Trophoblast cell (in vitro differentiated cells and primary cell): ENCODE results near the gene CAMKK1.

Source experiments
- DNase-seq, 2 donors: peaks; one replicate each; pipeline ENCODE4 v3.0.0-alpha.2; 2016
- H2AFZ ChIP-seq: 2 replicates; pipeline ENCODE4 v1.6.1; 2013; ENCODE audit warnings: low read length, moderate library complexity, mild to moderate bottlenecking; ENCODE audit not compliant: insufficient read depth, poor library complexity
- H2AK5ac ChIP-seq: 2 replicates; pipeline ENCODE4 v1.6.1; 2013; ENCODE audit warnings: mild to moderate bottlenecking, low read length
- H2BK120ac ChIP-seq: 2 replicates; pipeline ENCODE4 v1.6.1; 2013; ENCODE audit warnings: low read length, mild to moderate bottlenecking, moderate library complexity; ENCODE audit not compliant: insufficient read depth, poor library complexity
- H2BK12ac ChIP-seq: 2 replicates; pipeline ENCODE4 v1.6.1; 2013; ENCODE audit warnings: mild to moderate bottlenecking, low read length, moderate library complexity
- H2BK5ac ChIP-seq: 2 replicates; pipeline ENCODE4 v1.6.1; 2013; ENCODE audit warnings: low read length, low read depth, moderate library complexity, mild to moderate bottlenecking; ENCODE audit not compliant: poor library complexity
- H3K14ac ChIP-seq: 2 replicates; pipeline ENCODE4 v1.6.1; 2013; ENCODE audit warnings: mild to moderate bottlenecking, low read length
- H3K18ac ChIP-seq: 2 replicates; pipeline ENCODE4 v1.6.1; 2013; ENCODE audit warnings: mild to moderate bottlenecking, low read length
- H3K23ac ChIP-seq: 2 replicates; pipeline ENCODE4 v1.6.1; 2013; ENCODE audit warnings: low read length
- H3K27ac ChIP-seq: 2 replicates; pipeline ENCODE4 v1.5.1; 2013; ENCODE audit warnings: low read depth, mild to moderate bottlenecking, inconsistent platforms, low read length, moderate library complexity
- H3K27me3 ChIP-seq: 2 replicates; pipeline ENCODE4 v1.6.1; 2013; ENCODE audit warnings: inconsistent platforms, mild to moderate bottlenecking, low read length, moderate library complexity; ENCODE audit not compliant: insufficient read depth
- H3K36me3 ChIP-seq, 2 experiments: 1 replicate in 1 of 2; 2 replicates in 1 of 2; pipeline ENCODE4 v1.6.1; 2013; ENCODE audit warnings: low read length in 2 of 2, mild to moderate bottlenecking in 2 of 2, moderate library complexity in 1 of 2; ENCODE audit not compliant: insufficient read depth in 2 of 2, control insufficient read depth in 1 of 2
- H3K4ac ChIP-seq: 2 replicates; pipeline ENCODE4 v1.6.1; 2013; ENCODE audit warnings: low read depth, mild to moderate bottlenecking, low read length, moderate library complexity
- H3K4me1 ChIP-seq, 2 experiments: 1 replicate in 1 of 2; 2 replicates in 1 of 2; pipeline ENCODE4 v1.6.1; 2013; ENCODE audit warnings: low read length in 2 of 2, mild to moderate bottlenecking in 2 of 2, moderate library complexity in 1 of 2; ENCODE audit not compliant: insufficient read depth in 2 of 2, control insufficient read depth in 1 of 2
- H3K4me2 ChIP-seq: 2 replicates; pipeline ENCODE4 v1.6.1; 2013; ENCODE audit warnings: inconsistent platforms, mild to moderate bottlenecking, low read length, moderate library complexity
- H3K4me3 ChIP-seq: 2 replicates; pipeline ENCODE4 v1.5.1; 2013; ENCODE audit warnings: mild to moderate bottlenecking, low read depth, low read length, inconsistent platforms
- H3K79me1 ChIP-seq: one replicate; pipeline ENCODE4 v1.6.1; 2013; ENCODE audit warnings: low read length
- H3K79me2 ChIP-seq: 2 replicates; pipeline ENCODE4 v1.6.1; 2013; ENCODE audit warnings: low read length, mild to moderate bottlenecking; ENCODE audit not compliant: control insufficient read depth, insufficient read depth, poor library complexity
- H3K9ac ChIP-seq: 2 replicates; pipeline ENCODE4 v1.6.1; 2013; ENCODE audit warnings: mild to moderate bottlenecking, low read length
- H3K9me3 ChIP-seq: 2 replicates; pipeline ENCODE4 v1.6.1; 2013; ENCODE audit warnings: low read depth, mild to moderate bottlenecking, control low read depth, inconsistent platforms, low read length; ENCODE audit not compliant: insufficient read depth
- H4K12ac ChIP-seq: 2 replicates; pipeline ENCODE4 v1.6.1; 2013; ENCODE audit warnings: low read depth, mild to moderate bottlenecking, low read length, moderate library complexity
- H4K8ac ChIP-seq: 2 replicates; pipeline ENCODE4 v1.6.1; 2013; ENCODE audit warnings: low read depth, mild to moderate bottlenecking, low read length, moderate library complexity
- H4K91ac ChIP-seq: one replicate; pipeline ENCODE4 v1.6.1; 2013; ENCODE audit warnings: low read depth, mild to moderate bottlenecking, low read length, moderate library complexity
- WGBS: extraction: QIAGEN DNeasy Blood & Tissue Kit; methylation state at CpG from one replicate; pipeline ENCODE4 v1.1.7; 2013; ENCODE audit warnings: missing lambda C conversion rate; ENCODE audit not compliant: insufficient read length, insufficient coverage; ENCODE audit errors: extremely low coverage; 5-methylcytosine and 5-hydroxymethylcytosine counted together

CAMKK1 gene

GRCh38 chr17:3843935-3844516 is 48.8 kb downstream of the CAMKK1 start:
- Histone ChIP-seq H3K9ac (no peak overlapping the region), H2BK12ac (no peak overlapping the region), H4K8ac (no peak overlapping the region), H3K18ac (no peak overlapping the region), H2AK5ac (no peak overlapping the region), H4K91ac (no peak overlapping the region), H3K79me1 (peaks cover 8% of the 10 kb centered on the region), H3K27ac (no peak overlapping the region), H3K9me3 (no peaks in the 10 kb centered on the region), H3K36me3 (peaks cover 18 to 32% of the 10 kb centered on the region in 2 experiments), H3K79me2 (peaks cover 9% of the 10 kb centered on the region), H3K4me2 (no peak overlapping the region), H3K4ac (no peak overlapping the region), H3K4me3 (no peak overlapping the region), H2AFZ (no peak overlapping the region), H3K4me1 (peaks cover 2 to 3% of the 10 kb centered on the region in 2 experiments), H3K27me3 (no peaks in the 10 kb centered on the region), H2BK120ac (no peak overlapping the region), H3K14ac (no peak overlapping the region), H3K23ac (no peak overlapping the region), H2BK5ac (no peak overlapping the region), H4K12ac (no peak overlapping the region)
- no CpG with 5 or more reads among the region's 3 CpGs for WGBS
- DNase-seq: peak; percentile 35 to 72

GRCh38 chr17:3838206-3838605 is 54.6 kb downstream of the CAMKK1 start:
- Histone ChIP-seq H2BK5ac (no peak overlapping the region), H3K18ac (no peak overlapping the region), H2AFZ (no peak overlapping the region), H3K4me3 (no peak overlapping the region), H3K4me2 (no peak overlapping the region), H3K23ac (peak overlapping the region; percentile 13), H4K8ac (no peak overlapping the region), H3K4ac (no peak overlapping the region), H3K79me2 (no peaks in the 10 kb centered on the region), H3K36me3 (peaks cover 26 to 54% of the 10 kb centered on the region in 2 experiments), H3K9ac (no peak overlapping the region), H3K4me1 (peaks cover 0 to 3% of the 10 kb centered on the region in 2 experiments), H2AK5ac (no peak overlapping the region), H4K91ac (no peak overlapping the region), H3K14ac (no peak overlapping the region), H3K79me1 (no peaks in the 10 kb centered on the region), H2BK12ac (no peak overlapping the region), H3K27ac (no peak overlapping the region), H3K27me3 (no peaks in the 10 kb centered on the region), H3K9me3 (no peaks in the 10 kb centered on the region), H4K12ac (no peak overlapping the region), H2BK120ac (no peak overlapping the region)
- no CpG with 5 or more reads among the region's 12 CpGs for WGBS
- DNase-seq: peak; percentile 100

GRCh38 chr17:3836551-3836950 is 56.3 kb downstream of the CAMKK1 start:
- Histone ChIP-seq H3K27me3 (no peaks in the 10 kb centered on the region), H3K27ac (no peak overlapping the region), H4K91ac (no peak overlapping the region), H2BK12ac (no peak overlapping the region), H3K4me2 (no peak overlapping the region), H3K23ac (no peak overlapping the region), H3K4me1 (peaks cover 0 to 3% of the 10 kb centered on the region in 2 experiments), H2BK120ac (no peak overlapping the region), H3K18ac (no peak overlapping the region), H3K9ac (no peak overlapping the region), H3K9me3 (no peaks in the 10 kb centered on the region), H3K79me1 (no peaks in the 10 kb centered on the region), H3K4me3 (no peak overlapping the region), H4K12ac (no peak overlapping the region), H2AK5ac (no peak overlapping the region), H3K4ac (no peak overlapping the region), H2BK5ac (no peak overlapping the region), H3K36me3 (peaks cover 22 to 48% of the 10 kb centered on the region in 2 experiments), H3K79me2 (no peaks in the 10 kb centered on the region), H3K14ac (no peak overlapping the region), H2AFZ (no peak overlapping the region), H4K8ac (no peak overlapping the region)
- WGBS: no CpG with 5 or more reads among the region's 10 CpGs
- DNase-seq: peak; percentile 72 to 98

- H3K27me3 ChIP-seq: no peaks in the 10 kb centered on the region
- no peak overlapping the region for H2AFZ ChIP-seq
- H3K4ac ChIP-seq: no peak overlapping the region
- H4K12ac ChIP-seq: no peak overlapping the region
- no peak overlapping the region for H2AK5ac ChIP-seq
- H3K4me1 ChIP-seq: peaks cover 0 to 3% of the 10 kb centered on the region in 2 experiments
- H2BK5ac ChIP-seq: no peak overlapping the region
- no peak overlapping the region for H4K8ac ChIP-seq
- H3K14ac ChIP-seq: no peak overlapping the region
- H3K79me1 ChIP-seq: no peaks in the 10 kb centered on the region
- H3K9me3 ChIP-seq: no peaks in the 10 kb centered on the region
- H4K91ac ChIP-seq: no peak overlapping the region
- no peaks in the 10 kb centered on the region for H3K79me2 ChIP-seq
- no peak overlapping the region for H3K23ac ChIP-seq
- no peak overlapping the region for H3K18ac ChIP-seq
- H2BK120ac ChIP-seq: no peak overlapping the region
- no peak overlapping the region for H3K4me2 ChIP-seq
- no peak overlapping the region for H3K9ac ChIP-seq
- no peak overlapping the region for H3K4me3 ChIP-seq
- no CpG with 5 or more reads among the region's 14 CpGs for WGBS
- H3K27ac ChIP-seq: no peak overlapping the region
- H3K36me3 ChIP-seq: peaks cover 22 to 45% of the 10 kb centered on the region in 2 experiments
- no peak overlapping the region for H2BK12ac ChIP-seq
- no peak for DNase-seq
These were observed 57.2 kb downstream of the CAMKK1 start for GRCh38 chr17:3835410-3836229.
